Epithelial cell of prostate (primary cell): ENCODE data around the gene ANKRD39.
A peak's percentile ranks its signal among the peaks of the same experiment; 100 is the strongest.
"Not testable (repeated sequence)": the region's sequence is repeated elsewhere in the genome, so short reads cannot be mapped to it uniquely, and the experiment has no call there.

Source experiments
- DNase-seq: peaks from one replicate; pipeline ENCODE4 v3.0.0-alpha.2; 2011; ENCODE audit warnings: low read depth, low spot score
- H3K27ac ChIP-seq: fragments of 450-650 bp; 2 replicates; pipeline ENCODE4 v1.5.1; 2017; ENCODE audit warnings: mild to moderate bottlenecking

The ANKRD39 gene

DNA sequence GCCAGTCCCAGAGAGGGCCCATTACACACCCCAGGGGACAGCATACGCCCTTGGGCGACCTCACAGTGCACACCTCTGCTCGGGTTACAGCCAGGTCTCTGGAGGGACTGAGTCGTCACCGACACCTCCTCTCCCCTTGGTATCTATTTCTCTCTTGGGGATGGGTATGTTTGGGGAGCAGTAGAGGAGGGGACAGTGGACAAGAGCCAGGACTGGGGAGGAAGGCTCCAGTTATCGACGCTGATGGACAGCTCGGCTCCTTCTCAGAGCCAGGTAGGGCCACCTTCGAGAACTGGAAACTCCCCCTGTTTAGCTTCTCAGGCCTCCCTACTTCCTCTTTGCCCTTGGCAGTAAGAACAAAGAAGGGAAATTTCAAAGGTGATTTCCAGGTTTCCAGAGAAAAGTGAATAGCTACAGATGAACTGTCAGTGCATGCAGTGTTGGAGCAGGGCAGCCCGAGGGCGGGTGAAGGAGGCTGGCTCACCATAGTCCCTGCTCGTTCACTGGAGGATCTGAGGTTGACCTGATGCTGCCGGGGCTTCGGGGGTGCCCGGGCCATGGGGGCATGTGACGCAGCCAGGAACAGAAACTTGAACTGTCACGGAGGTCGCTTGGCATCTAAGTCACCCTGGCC, 16.5 kb upstream of the ANKRD39 start:
- H3K27ac ChIP-seq: no peak overlapping the region
- DNase-seq: no peak

DNA sequence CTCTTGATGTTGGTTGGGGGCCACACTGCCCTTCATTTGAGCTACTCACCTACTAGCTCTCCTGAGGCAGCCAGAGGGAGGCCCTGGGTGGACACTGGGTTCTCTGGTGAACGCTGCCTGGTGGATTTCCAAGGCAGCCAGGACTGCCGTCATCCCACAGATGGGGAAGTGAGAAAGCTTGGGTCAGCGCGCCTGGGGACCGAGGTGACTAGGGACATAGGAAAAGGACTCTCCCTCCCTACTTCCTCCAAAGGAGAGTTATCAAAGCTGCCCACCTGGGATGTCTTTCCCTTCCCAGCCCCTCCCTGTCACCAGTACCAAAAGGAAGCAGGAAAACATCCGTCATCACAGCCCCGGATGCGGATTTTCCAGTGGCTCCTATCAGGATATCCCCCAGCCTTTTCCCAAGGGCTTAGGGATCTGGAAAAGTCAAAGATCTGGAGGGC, 15.9 kb upstream of the ANKRD39 start:
- H3K27ac ChIP-seq: no peak overlapping the region
- no peak for DNase-seq

DNA sequence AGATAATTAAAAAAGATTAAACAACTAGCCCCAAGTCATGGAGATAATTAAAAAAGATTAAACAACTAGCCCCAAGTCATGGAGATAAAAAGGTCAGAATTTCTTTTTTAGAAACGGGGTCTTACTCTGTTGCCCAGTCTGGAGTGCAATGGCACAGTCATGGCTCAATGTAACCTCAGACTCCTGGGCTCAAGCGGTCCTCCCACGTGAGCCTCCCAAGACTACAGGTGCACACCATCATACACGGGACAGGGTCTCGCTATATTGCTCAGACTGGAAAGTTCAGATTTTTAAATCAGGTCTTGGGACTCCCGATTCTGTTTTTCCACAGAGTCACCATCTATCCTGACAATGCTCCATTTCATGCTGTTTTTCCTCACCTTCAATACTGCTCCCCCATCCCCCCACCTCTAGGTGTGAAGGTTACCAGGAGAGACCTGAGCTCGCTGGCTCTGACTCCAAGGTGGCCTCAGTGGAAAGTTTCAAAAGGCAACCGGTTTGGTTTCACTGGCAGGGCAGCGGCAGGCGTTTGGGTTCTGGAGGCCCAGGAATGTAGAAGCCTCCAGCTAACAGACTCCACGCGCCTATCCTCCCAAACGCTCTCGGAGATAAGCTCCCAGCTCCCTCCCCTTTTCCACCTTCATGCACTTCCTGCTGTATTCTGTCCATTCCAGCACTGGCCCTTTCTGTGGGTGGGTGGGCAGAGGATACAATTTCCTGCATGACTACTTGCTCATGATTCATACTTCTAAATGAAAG, 15.0 kb upstream of the ANKRD39 start:
- no peak overlapping the region for H3K27ac ChIP-seq

DNA sequence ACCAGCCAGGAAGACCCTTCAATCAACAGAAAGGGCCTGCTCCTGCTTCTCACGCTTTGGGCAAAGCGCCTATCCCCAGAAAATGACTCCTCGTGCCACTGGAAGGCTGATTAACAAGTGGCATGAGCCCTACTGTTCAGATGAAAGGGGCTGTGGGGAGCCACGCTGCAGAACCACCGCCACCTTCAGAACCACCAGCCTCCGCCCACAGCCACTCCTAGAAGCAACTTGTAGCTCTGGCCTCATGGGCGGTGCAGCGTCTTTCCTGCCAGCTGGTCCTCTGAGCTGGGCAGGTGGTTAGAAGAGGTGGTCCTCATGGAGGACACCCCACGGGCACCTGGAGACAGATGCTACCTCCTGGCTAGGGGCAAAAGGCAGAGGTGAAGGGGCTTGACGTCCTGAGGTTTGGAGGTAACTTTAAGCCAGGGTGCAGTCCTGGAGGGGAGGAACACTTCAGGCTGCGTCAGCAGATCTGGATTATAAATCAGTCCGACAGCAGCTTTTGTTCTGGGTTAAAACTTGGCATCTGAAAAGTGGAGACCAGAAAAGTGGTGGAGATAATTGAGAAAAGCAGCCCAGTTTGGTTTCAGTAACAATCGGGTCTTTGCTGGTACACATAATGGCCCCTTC, 12.9 kb upstream of the ANKRD39 start:
- peak overlapping the region; percentile 75 for H3K27ac ChIP-seq

More for the DNA sequence above, 15.0 kb upstream of the ANKRD39 start:
- no peak for DNase-seq

DNA sequence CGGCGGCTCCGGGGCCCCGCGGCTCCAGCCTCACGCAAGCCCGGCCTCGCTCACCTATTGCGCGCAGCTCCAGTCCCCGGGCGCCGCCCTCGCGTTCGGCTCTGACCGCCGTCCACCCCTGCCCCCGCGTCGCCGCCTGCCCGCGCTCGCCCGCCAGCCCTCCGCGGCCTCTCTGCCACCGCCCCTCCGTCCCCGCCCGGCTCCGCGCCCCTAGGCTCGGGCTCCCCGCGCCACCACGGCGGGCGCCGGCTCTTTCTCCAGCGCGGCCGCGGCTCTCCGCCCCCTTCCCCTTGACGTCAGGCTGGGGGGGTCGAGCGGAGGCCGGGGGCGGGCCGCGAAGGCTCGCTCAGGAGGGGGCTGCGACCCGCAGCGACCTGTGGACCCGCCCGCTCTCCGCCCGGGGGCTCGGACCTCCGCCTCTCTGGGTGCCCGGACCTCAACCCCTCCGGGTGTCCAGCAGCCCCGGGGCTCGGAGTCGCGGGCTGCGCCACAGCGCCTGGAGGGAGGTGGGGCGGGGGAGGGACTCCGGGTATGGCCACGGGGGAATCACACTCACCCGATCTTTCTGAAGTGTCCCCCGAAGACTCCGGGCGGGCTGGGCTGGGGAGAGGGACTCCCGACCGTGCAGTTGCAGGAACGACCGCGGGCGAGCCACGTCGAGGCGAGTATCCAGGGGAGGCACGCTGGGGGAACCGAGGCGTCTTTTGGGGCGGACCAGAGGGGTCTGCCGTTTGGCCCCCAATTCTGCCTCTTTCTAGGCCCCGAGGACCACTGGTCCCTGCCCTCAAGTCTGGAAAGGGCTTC, 12.2 kb upstream of the ANKRD39 start, which contains the start of gene SEMA4C:
SEMA4C (minus strand) TSS at position 259 of the 804 bp plus-strand sequence. CDS start 2,194 bp downstream, outside the sequence.
- H3K27ac ChIP-seq: peak within 1 kb of the TSS; percentile 75
- DNase-seq: no peak

More for the DNA sequence above, 12.9 kb upstream of the ANKRD39 start:
- DNase-seq: no peak

GRCh38 chr2:96869281-96869821, 11.5 kb upstream of the ANKRD39 start:
- DNase-seq: no peak
- H3K27ac ChIP-seq: peak overlapping the region; percentile 75

GRCh38 chr2:96868555-96869280, 10.9 kb upstream of the ANKRD39 start:
- peak overlapping the region; percentile 75 for H3K27ac ChIP-seq
- no peak for DNase-seq

- H3K27ac ChIP-seq: peak overlapping the region; percentile 75
- no peak for DNase-seq
Measured at GRCh38 chr2:96867756-96868554, 10.1 kb upstream of the ANKRD39 start.

GRCh38 chr2:96866986-96867755, 9.4 kb upstream of the ANKRD39 start:
- peak overlapping the region; percentile 75 for H3K27ac ChIP-seq

GRCh38 chr2:96866586-96866985, 8.8 kb upstream of the ANKRD39 start:
- H3K27ac ChIP-seq: no peak overlapping the region
- no peak for DNase-seq

More at GRCh38 chr2:96866986-96867755, 9.4 kb upstream of the ANKRD39 start:
- DNase-seq: no peak

DNA sequence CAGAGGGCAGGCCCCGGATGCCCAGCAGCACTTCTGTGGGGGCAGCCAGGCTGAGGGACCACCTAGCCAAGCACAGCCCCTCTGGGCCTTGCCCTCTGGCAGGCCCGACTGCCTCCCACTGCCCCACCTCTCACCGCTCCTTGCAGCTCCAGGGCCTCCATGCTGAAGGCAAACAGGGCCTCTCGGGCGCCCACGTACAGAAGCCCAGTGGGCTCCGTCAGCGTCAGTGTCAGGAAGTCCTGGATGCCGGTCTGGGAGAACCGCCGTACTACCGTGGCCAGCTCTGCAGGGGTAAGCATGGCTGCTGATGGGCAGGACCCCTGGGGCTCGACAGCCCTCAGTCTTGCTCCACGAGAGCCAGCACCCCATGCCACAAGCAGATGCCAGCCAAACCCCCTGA, 8.3 kb upstream of the ANKRD39 start:
- H3K27ac ChIP-seq: no peak overlapping the region
- no peak for DNase-seq

- no peak for DNase-seq
- H3K27ac ChIP-seq: no peak overlapping the region
Measured at GRCh38 chr2:96865654-96866053, 7.8 kb upstream of the ANKRD39 start.

DNA sequence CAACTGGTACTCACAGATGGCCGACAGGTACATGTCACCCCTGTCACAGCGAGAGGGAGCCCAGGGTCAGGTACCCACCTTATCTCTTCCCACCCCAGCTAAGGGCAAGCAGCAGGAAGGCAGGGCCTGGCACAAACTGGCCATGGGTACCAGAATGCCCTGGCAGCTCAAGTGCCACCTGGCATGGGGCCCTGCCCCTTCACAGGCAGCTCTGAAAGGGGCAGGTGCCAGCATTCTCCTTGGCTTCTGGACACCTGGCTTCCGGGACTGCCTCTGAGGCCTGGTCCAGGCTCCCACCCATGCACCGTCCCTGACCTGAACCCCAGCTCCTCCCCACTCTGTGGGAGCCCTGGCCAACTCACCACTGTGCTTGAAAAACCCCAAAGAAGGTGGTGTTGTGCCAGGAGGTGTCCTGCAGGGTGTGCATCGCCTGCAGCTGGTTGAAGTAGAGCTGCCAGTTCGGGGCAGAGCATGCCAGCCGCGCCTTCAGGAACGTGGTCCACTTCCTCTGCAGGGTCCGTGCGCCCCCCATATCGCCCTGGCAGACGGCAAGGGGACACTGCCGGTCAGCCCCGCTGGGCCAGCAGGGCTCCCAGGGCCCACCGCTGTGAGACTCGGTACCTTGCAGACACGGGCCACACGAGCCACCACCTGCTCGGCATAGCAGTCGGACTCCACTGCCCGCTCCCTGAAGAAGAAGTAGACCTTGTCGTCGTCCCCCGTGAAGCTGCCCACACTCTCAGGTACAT, 6.7 kb upstream of the ANKRD39 start:
- DNase-seq: no peak
- no peak overlapping the region for H3K27ac ChIP-seq

DNA sequence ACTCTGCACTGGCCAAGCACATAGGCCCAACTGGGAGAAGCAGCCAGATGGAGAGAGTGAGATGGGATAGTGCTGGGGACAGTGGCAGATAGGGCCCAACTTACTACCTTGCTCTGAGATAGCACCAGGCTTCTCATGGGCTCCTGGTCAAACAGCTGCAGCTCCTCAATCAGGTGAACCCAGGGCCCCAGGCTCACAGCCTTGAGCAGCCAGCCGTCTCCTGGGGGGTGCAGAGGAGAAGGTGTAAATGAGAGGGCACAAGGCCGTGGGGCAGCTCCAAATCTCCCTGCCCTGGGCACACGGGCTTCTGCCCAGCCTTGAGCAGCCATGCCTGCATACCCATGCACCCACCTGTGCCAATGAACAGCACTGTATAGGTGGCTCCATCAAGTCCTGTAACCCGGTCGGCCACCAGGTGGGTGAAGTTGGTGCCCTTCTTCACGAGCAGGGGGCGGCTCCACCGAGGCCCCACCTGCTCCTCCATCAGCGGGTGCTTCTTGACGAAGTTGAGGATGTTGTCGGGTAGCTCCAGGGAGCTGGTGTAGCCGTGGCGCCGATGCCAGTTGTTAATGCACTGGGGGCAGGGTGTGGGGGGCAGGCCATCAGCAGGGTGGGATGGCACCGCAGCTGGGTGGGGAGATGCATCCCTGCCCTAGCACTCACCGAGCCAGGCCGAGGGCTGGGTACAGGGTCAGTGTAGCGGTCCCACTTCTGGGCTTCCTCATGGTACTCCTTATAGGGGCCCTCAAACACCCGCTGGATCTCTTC, 5.9 kb upstream of the ANKRD39 start:
- H3K27ac ChIP-seq: no peak overlapping the region

DNA sequence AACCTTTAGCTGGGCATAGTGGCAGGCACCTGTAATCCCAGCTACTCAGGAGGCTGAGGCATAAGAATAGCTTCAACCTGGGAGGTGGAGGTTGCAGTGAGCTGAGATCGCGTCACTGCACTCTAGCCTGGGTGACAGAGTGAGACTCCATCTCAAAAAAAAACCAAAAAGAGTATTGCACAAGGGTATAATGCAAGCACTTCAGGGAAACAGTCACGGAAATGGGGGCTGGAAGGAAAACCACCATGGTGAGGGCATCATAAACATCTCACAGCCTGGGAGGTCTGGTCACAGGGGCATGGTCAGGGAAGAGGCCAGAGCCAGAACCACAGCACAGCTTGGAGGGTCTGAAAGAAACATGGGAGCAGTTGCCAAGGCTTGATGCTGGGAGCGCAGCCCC, 5.2 kb upstream of the ANKRD39 start:
- not testable (repeated sequence) for DNase-seq, H3K27ac ChIP-seq

More for the DNA sequence above, 5.9 kb upstream of the ANKRD39 start:
- no peak for DNase-seq

DNA sequence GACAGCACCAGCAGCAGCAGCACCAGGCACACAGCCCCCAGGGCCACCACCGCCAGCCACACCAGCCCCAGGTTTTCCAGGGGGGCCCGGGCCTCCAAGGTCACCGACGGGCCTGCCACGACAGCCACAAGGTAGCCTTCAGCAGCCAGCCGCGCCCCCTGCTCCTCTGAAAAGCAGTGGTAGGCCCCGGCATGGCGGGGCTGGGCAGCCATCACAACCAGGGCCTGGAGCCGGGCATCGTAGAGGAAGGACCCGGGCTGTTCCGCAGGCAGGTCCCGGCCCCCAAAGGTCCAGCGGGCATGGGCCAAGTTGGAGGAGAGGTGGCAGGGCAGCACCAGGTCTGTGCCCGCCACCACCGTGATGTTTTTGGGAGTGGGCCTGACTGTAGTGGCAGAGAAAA, 3.3 kb upstream of the ANKRD39 start:
- no peak overlapping the region for H3K27ac ChIP-seq
- no peak for DNase-seq
